Measurements from ENCODE around the gene PTPN22. TPM values are rescaled to one million over a fixed set of nuclear protein-coding genes. Genes with fewer than 3 reads are reported as not detected.

Gene PTPN22
- total RNA-seq, 6 experiments from 2014 or later: 0.48 to 1.6 (median 1.2) TPM

DNA sequence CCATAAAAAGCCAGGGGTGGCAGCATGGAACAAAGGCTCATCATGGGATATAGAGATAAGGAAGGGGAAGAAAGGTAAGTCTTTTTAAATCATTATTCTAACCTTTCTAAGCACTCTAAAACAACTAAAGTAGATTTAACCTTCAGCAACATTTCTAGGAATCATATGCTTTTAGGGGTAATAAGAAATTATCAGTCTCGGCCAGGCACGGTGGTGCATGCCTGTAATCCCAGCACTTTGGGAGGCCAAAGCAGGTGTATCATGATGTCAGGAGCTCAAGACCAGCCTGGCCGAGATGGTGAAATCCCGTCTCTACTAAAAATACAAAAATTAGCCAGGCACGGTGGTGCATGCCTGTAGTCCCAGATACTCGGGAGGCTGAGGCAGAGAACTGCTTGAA is 92.0 kb downstream of the PTPN22 start:
- H3K4me3 ChIP-seq: no peak overlapping the region
- no peaks in the 10 kb centered on the region for H3K27me3 ChIP-seq
- H3K4me1 ChIP-seq: peaks cover 0 to 7% (median 0%) of the 10 kb centered on the region in 4 donors
- ATAC-seq (no peak), DNase-seq (no peak)
- WGBS (ENCODE audit: insufficient coverage, low coverage, low lambda C conversion rate, missing lambda C conversion rate): 83% methylated on average over 4 of the region's 6 CpGs
- no peak overlapping the region for H3K27ac ChIP-seq
- no peaks in the 10 kb centered on the region for H3K9me3 ChIP-seq
- TF ChIP-seq, protein P1, sequence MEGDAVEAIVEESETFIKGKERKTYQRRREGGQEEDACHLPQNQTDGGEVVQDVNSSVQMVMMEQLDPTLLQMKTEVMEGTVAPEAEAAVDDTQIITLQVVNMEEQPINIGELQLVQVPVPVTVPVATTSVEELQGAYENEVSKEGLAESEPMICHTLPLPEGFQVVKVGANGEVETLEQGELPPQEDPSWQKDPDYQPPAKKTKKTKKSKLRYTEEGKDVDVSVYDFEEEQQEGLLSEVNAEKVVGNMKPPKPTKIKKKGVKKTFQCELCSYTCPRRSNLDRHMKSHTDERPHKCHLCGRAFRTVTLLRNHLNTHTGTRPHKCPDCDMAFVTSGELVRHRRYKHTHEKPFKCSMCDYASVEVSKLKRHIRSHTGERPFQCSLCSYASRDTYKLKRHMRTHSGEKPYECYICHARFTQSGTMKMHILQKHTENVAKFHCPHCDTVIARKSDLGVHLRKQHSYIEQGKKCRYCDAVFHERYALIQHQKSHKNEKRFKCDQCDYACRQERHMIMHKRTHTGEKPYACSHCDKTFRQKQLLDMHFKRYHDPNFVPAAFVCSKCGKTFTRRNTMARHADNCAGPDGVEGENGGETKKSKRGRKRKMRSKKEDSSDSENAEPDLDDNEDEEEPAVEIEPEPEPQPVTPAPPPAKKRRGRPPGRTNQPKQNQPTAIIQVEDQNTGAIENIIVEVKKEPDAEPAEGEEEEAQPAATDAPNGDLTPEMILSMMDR (IDR thresholded peaks at IDR 0.05): no peak
- no peak for TF ChIP-seq POLR2A (IDR thresholded peaks at IDR 0.05)
- intact Hi-C loops (cut with DNase I): no loop called here
- H3K36me3 ChIP-seq: peaks cover 0 to 3% (median 0%) of the 10 kb centered on the region in 4 donors

DNA sequence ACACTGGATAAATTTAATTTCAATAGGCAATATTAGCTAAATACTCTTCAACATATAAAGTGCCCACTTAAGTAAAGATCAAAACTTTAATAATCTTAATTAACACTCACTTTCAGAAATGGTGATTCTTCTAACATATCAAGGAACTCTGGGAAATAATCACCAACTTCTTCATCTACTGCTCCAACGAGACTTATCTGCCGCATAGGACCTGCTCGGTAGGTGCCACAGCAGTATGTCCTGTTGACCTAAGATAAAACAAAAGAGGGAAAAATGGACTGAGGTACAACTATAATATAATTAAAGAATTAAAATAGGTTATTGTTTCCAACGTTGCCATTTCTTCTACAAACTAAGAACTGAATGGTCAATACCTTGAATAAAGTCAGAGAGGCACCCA is 94.0 kb downstream of the PTPN22 start:
- peaks cover 0 to 3% (median 0%) of the 10 kb centered on the region in 4 donors for H3K36me3 ChIP-seq

DNA sequence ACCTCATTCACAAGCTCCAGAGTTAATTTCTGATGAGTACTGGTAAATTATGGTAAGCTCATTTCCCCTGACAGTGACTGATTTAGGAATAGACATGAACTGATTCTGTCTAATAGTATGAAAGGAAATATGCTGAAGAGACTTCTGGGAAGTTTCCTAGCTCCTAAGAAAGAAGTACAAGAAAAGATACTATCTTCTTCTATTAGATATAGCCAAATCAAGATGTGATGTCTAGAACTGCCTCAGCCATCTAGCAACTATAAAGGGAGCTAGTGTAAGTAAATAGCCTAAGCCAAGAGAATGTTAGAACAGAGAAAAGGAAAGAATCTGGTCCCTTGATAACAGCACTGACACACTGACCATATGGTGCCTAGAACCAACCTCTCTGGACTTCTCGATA is 101.5 kb downstream of the PTPN22 start:
- Histone ChIP-seq H3K27ac (no peak overlapping the region), H3K9me3 (no peaks in the 10 kb centered on the region), H3K4me1 (no peaks in the 10 kb centered on the region), H3K4me3 (no peak overlapping the region), H3K27me3 (no peaks in the 10 kb centered on the region), H3K36me3 (peaks cover 0 to 20% (median 0%) of the 10 kb centered on the region in 4 donors)
- ATAC-seq (no peak), DNase-seq (no peak)
- 100% methylated on average over 1 of the region's 1 CpG for WGBS (ENCODE audit: insufficient coverage, low coverage, low lambda C conversion rate, missing lambda C conversion rate)
- TF ChIP-seq, protein P1 (IDR thresholded peaks at IDR 0.05): no peak
- TF ChIP-seq POLR2A (IDR thresholded peaks at IDR 0.05): no peak
- intact Hi-C loops (cut with DNase I): no loop called here

More for the DNA sequence above, 94.0 kb downstream of the PTPN22 start:
- ATAC-seq (no peak), DNase-seq (no peak)
- Histone ChIP-seq H3K27ac (no peak overlapping the region), H3K4me1 (no peaks in the 10 kb centered on the region), H3K9me3 (no peaks in the 10 kb centered on the region), H3K27me3 (no peaks in the 10 kb centered on the region), H3K4me3 (no peak overlapping the region)
- 90% methylated on average over 4 of the region's 4 CpGs for WGBS (ENCODE audit: insufficient coverage, low coverage, low lambda C conversion rate, missing lambda C conversion rate)
- no peak for TF ChIP-seq POLR2A (IDR thresholded peaks at IDR 0.05)
- TF ChIP-seq, protein P1 (IDR thresholded peaks at IDR 0.05): no peak
- intact Hi-C loops (cut with DNase I): no loop called here

DNA sequence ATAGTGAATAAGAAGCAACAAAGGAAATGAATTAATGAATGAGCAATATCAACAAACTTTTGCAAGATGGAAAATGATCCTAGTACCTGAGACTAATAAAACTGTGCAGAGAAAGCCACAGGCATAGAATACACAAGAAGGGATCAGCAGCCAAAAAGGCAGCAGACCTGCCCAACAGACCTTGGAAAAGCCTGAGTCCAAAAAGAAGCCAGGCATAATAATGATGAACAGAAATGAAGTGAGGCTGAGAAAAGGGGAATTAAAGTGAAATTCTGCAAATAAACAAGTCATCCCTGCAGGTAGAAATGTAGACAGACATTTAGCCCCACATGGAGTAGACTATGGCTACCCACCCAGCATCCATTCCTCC is 101.9 kb downstream of the PTPN22 start:
- Histone ChIP-seq H3K27me3 (no peaks in the 10 kb centered on the region), H3K4me1 (no peaks in the 10 kb centered on the region), H3K27ac (no peak overlapping the region), H3K36me3 (peaks cover 0 to 20% (median 0%) of the 10 kb centered on the region in 4 donors), H3K4me3 (no peak overlapping the region), H3K9me3 (no peaks in the 10 kb centered on the region)
- intact Hi-C loops (cut with DNase I): no loop called here
- TF ChIP-seq, protein P1 (IDR thresholded peaks at IDR 0.05): no peak
- no peak for TF ChIP-seq POLR2A (IDR thresholded peaks at IDR 0.05)
- ATAC-seq (no peak), DNase-seq (no peak)
